IPS-NIHi11 (cell line): ENCODE measurements around the gene RHBDD1.

Experiments
- DNase-seq: peaks from one replicate; pipeline ENCODE4 v3.0.0; 2012; ENCODE audit warnings: mixed read lengths, low spot score

Gene RHBDD1

GRCh38 chr2:226845386-226846116 is 9.7 kb downstream of the RHBDD1 start:
- no peak for DNase-seq

DNA sequence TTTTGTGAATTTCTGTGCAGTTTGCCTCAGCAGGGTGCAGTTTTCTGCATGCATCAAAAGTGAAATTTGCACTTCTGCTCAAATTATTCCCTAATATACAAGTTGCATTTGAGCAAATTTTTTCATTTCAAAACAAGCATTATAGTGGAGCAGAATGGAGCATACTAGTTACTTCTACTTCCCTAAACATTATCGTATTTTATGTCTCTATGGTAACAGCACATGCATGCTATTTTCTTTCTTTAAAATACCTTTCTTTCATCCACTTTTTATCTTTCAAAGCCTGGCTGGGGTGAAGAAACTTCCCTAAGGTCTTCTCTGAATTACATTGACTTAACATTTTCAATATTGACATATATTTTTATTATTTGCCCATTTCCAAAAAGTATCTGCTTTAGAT is 11.2 kb downstream of the RHBDD1 start:
- DNase-seq = no peak

GRCh38 chr2:226847511-226847910 is 11.7 kb downstream of the RHBDD1 start:
- DNase-seq = no peak

- peak; percentile 16 for DNase-seq
These were observed 13.5 kb downstream of the RHBDD1 start for GRCh38 chr2:226849349-226849748.

- no peak for DNase-seq
These were observed 14.2 kb downstream of the RHBDD1 start for GRCh38 chr2:226850024-226850423.

GRCh38 chr2:226855787-226856186 is 19.9 kb downstream of the RHBDD1 start:
- no peak for DNase-seq

DNA sequence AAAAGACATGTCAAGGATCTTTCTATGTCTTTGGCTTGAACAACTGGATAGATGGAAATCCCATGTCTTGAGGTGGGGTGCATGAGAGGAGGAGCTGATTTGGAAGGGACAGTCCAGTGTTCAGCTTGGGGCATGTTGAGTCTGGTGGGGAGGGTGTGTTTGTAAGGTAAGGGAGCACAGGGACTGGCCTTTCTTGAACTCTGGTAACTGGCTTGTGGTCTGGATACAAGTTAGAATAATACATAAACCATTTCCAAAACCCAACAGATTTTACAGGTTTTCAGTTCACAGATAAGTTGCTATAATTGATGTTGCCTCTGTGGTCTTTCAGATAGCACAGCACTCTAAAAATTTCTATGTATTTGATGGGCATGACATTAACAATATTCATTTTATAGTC is 24.2 kb downstream of the RHBDD1 start:
- no peak for DNase-seq

- no peak for DNase-seq
These were observed 26.8 kb downstream of the RHBDD1 start for GRCh38 chr2:226862623-226863022.

DNA sequence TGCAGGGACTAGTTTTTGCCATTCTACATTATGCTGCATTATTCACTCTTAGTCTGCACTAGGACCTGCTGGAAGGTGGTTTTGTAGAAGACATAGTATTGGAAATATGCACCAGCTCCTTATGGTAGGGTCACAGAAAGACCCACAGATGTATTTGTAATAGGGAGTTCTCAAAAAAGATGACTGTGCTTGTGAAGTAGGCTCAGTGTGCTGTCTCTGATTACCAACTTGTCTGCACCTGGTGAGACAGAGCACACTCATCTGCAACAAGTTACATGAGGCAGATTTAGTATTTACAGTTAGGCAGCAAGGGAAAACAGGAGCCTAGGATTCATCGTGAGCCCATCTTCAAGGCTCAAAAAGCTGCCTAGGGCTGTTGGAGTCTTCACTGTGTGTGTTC is 29.4 kb downstream of the RHBDD1 start:
- DNase-seq = no peak

- no peak for DNase-seq
These were observed 29.9 kb downstream of the RHBDD1 start for GRCh38 chr2:226865710-226866109.

- DNase-seq = no peak
These were observed 32.7 kb downstream of the RHBDD1 start for GRCh38 chr2:226868331-226869162.

- no peak for DNase-seq
These were observed 33.5 kb downstream of the RHBDD1 start for GRCh38 chr2:226869371-226869770.

GRCh38 chr2:226873051-226873620 is 37.3 kb downstream of the RHBDD1 start:
- no peak for DNase-seq

DNA sequence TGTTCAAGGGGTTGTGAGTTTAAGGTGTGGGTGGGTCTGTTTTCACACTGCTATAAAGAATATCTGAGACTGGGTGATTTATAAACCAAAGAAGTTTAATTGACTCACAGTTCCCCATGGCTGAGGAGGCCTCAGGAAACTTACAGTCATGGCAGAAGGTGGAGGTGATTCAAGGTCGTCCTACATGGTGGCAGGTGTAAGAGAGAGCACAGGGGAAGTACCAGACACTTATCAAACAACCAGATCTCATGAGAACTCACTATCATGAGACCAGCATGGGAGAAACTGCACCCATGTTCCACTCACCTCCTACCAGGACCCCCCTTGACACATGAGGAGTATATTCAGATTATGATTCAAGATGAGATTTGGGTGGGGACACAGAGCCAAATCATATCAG is 38.0 kb downstream of the RHBDD1 start:
- no peak for DNase-seq

DNA sequence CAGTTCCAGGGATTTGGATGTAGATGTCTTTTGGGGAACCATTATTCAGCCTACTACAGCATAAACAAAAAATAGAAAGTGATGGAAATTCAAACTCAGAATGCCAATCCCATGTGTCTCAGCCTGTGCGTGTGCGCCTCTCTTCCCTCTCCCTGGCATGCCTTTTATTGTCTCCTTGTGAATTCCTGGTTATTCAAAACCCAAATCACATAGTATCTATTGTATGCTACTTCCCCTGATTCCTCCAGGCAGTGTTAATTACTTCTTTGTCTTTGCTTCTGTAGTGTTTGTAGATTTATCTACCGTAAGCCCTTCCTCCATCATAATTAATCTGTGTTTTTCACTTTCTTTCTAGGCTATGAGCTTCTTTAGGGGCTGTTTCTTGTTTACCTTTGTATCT is 38.9 kb downstream of the RHBDD1 start:
- DNase-seq = no peak

- no peak for DNase-seq
These were observed 39.8 kb downstream of the RHBDD1 start for GRCh38 chr2:226875438-226876225.

DNA sequence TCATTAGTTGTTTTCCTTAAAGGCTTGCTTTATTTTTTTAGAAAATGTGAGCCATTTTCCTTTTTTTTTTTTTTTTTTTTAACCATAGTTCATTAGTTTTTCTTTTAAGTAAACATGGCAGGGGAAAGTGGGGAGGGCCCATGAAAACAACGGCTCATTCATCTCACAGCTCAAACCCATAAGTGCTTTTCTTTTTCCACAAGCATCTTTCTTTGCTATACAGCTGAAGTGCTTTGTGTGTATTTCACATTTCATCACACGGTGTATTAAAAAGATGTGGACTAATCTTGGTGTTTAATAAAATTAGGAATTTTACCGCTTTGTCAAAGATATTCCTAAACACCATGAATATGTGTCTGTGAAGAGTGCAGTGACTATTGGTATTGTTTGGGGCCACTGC is 41.6 kb downstream of the RHBDD1 start:
- no peak for DNase-seq

DNA sequence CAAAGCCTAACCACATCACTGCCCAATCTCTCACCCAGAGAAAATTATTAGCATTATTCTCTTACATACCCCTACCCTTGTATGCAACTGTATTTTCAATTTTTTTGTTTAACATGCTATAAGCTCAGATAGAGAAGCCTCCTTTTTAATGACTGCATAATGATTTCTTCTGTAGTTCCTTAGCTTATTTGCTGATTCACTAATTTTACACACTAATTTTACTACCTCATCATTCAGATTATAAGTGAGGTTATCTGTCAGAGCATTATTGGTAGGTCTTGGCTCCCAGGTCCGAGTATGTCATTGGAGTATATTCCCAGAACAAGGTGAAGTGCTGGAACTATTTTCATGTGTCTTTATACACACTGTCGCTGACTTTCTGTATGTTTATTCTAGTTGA is 45.4 kb downstream of the RHBDD1 start:
- DNase-seq = no peak

GRCh38 chr2:226882606-226883005 is 46.8 kb downstream of the RHBDD1 start:
- no peak for DNase-seq

GRCh38 chr2:226883296-226883795 is 47.5 kb downstream of the RHBDD1 start:
- no peak for DNase-seq

- DNase-seq = no peak
These were observed 48.3 kb downstream of the RHBDD1 start for GRCh38 chr2:226884166-226884565.

GRCh38 chr2:226885769-226886435 is 50.0 kb downstream of the RHBDD1 start:
- DNase-seq = no peak
